GM19025 (cell line): ENCODE measurements around the gene ZFYVE21.

Experiments
- ATAC-seq: cut with Tn5 transposase; IDR thresholded peaks from one replicate; pipeline ENCODE4 v1.9.1; 2021; ENCODE audit warnings: mild to moderate bottlenecking, low read depth, moderate library complexity; ENCODE audit not compliant: unreplicated experiment

Gene ZFYVE21

GRCh38 chr14:103691655-103692054 is 24.0 kb upstream of the ZFYVE21 start:
- ATAC-seq, result peak; percentile 67

GRCh38 chr14:103692159-103692558 is 23.5 kb upstream of the ZFYVE21 start:
- ATAC-seq, result no peak

DNA sequence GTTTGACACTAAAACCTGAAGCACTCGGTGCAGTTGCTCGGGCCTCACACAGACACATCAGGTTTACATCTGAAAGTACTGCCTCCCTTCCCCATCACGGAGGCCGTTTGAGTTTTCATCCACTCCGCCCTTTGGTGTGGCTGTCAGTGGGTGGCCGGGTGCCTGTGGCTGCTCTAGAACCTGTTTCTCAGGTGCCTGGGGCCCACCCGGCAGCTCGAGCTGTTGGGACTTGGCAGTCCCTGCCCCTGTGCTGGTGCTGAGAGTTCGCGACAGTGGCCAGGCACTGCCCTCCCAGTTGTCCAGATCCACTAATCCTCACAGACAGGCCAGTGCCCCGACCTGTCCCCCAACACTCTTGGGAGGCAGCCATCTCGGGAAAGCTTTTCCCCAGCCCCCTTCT is 22.7 kb upstream of the ZFYVE21 start:
- no peak for ATAC-seq

DNA sequence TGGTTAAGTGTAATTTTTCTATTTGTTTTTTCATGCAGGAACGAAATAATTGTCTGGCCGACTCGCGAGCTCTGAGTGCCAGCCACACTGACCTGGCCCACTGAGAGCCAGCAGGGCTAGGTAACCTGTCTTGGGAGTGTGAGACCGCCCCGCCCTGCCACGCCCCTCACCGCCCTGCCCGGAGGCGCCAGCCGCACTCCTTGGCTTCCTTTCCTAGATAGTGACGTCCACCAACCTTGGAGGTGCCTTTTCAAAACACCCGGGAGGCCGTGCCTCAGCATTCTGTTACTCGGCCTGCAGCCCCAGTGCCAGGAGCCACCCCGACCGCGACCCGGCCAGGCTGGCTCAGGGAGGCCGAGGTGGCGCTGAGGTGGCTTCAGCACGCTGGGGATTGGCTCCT is 22.1 kb upstream of the ZFYVE21 start:
- ATAC-seq, result no peak

DNA sequence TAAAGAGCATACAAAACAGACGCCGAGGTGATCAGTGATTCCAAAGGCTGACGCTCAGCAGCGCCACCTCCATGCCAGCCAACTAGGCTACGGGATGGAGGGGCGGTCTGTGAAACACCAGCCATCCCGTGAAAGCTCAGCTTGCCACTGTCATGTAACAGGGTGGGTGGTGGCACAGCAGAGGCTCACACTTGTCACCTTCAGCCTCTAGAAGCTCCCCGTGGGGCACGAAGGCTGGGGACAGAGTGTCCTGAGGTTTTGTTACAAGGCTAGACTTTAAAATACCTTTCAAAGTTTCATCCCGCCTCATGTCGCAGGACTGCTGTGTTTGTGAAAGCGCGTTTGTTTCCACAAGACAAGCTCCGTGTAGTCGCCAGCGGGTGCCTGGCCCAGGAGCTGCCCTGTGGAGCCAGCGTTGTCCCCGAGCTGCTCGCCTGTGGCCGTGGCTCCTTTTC is 21.0 kb upstream of the ZFYVE21 start:
- no peak for ATAC-seq

DNA sequence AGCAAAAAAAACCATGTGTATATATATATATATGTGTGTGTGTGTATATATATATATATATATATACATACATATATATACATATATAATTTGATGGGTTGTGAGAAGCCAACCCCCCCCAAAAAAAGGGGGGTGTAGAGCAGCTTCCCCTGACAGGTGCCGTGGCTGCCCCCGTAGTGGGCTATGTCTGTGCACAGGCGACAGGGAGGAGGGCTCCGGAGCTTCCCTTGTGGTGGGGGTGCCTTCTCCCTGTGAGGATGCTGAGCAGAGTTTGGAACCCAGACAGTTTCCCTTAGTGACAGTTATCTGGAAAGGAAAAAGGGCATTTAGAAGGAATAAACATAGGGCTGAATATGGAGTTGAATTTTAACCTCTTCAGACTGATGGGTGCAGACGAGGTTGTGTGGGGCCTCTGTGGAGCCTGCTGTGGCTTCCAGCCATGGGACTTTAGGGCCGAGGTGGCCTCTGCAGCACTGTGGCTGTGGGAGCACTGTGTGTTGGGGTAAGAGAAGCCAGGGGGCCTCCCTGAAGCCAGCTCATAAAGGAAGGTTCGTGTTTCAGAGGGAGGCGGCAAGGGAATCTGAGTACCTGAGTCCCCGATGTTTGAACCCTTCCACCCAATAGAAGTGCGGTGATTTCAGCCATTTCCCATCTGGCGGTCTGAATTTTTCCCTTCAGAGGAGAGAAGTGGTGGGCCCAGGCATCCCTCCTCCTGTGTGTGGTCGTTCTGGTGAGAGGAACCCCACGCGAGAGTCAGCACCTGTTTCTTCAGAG is 20.1 kb upstream of the ZFYVE21 start:
- ATAC-seq, result no peak

- no peak for ATAC-seq
These were observed 19.6 kb upstream of the ZFYVE21 start for GRCh38 chr14:103696070-103696402.

DNA sequence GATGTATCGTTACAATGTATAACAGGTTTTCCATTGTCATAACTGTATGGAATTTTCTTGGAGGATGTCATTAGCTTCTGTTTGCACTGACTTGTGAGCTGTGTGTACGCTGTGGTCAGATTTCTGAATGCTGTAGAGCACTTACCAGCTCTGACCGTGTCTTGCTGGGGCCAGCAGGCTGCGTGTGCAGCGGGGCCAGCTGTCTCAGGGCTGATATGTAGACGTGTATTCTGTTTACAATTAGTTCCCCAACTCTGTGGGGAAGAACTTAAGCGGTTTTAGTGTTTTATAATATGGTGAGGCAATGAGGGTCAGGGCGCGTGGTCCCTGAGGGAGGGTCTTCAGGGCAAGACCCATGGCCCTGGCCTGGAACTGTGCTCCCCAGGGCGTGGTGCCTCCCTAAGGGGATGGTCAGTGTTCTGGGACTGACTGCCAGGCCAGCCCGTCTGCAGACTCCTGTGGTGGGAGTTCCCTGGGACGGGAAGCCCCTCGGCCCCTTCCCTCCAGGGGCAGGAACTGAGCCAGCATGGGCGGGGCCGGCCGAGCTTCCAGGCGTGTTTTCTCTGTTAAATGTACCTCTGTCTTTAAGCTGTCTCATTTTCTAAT is 19.0 kb upstream of the ZFYVE21 start:
- ATAC-seq, result no peak

DNA sequence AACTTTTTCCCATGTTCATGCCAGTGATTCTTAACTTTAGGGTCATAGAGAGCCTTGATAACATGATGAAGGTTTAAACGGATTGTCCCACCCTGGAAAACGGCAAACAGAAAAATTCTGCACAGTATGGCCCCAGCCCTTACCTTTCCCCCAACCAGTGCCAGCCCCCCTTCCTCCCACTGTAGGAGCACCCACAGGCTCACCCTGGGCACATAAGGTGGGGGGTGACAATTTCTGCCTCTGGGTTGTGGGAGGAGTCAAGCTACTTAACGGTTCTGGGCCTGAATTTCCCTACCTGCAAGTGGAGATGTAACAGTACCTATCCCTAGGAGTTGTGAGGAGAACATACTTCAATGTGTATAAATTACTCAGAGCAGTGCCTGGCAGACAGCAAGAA is 18.4 kb upstream of the ZFYVE21 start:
- no peak for ATAC-seq

DNA sequence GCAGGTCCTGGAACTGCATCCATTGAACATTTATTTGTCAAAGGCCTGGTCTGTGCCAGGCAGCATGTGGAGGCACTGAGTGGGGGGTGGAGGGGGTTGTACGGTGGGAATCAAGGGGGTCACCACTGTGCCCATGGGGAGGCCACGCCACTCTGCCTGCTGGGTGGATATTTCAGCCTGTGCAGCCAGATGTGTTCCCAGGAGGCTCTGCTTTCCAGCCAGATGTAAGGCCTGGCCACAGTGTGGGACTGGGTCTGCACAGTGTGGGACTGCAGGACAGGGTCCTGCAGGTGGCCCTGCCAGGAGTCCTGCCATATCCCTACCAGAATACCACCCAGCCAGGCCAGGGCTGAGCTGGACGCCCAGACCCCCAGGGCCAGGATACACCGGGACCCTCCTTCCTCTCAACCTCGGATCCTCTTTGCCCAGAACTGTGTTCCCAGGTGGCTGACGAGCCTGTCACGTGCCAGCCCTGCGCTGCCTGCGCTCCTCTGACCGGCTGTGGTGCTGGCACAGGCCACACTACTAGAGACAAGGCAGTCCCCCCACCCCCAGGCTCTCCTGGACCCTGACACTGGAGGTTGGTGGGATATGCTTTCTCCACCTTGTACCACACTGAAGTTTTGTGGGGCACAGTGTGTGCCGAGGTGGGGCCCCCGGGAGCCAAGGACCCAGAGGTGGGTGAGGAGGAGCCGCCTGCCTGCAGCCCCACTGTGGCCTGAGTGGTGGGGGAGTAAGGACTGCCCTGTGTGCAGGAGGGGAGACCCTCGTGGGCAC is 17.8 kb upstream of the ZFYVE21 start:
- no peak for ATAC-seq

GRCh38 chr14:103698380-103699260 is 17.0 kb upstream of the ZFYVE21 start:
- ATAC-seq, result no peak

DNA sequence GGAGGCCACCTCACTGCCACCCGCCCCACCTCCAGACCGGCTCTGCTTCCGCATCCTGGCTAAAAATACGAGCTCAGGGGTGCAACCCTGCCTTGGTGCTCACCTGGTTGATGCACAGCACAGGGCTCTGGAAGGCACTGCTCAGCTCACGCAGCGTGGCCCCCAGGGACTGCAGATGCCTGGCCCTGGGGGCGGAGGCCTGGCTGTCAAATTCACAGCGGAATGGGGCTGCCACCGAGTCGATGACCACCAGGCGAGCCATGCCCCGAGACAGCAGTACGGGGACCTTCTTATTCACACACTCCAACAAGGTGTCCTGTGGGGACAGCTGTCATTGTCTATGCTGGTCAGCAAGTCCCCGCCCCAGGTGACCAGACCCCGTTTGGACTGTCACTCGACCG is 16.3 kb upstream of the ZFYVE21 start:
- no peak for ATAC-seq

DNA sequence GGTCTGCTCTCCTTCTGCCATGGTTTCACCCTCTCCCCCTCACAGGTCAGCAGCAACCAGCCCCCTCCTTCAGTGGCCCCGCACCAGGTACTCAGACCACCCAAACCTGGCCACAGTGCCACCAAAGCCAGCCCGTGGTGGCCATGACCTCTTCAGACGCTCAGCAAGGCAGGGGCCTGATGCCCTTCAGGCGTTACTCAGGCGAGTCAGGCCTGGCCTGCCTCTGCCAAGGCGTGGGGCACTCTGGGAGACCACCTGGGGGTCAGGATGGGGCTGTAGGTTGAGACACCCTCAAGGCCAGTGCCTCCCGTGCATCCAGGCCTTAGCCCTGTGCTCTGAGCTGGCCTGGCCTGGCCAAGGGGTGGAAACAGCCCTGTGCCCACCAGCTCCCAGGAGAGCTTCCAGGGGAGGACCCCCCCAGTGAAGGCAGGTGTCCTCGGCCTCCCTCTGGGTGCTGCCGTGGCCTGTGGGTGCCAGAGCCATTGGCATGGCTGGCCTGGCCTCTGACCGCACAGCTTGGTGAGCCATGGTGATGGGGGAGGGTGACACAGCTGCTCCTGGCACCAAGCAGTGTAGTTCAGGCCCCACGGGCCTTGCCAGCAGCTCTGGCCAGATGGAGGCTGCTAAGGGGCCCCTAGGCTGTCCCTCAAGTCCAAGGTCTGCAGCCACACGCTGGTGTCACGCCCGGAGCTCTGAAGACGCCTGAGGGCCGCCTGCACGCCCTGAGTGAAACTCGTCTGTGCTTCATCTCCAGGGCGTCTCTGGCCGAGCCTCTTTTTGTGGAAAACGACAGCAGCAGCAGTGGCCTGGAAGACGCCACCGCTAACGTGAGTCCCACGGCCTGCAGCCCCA is 15.5 kb upstream of the ZFYVE21 start:
- no peak for ATAC-seq

- ATAC-seq, result no peak
These were observed 14.7 kb upstream of the ZFYVE21 start for GRCh38 chr14:103700753-103701490.

GRCh38 chr14:103702095-103702494 is 13.5 kb upstream of the ZFYVE21 start:
- no peak for ATAC-seq

GRCh38 chr14:103702497-103703432 is 12.8 kb upstream of the ZFYVE21 start:
- ATAC-seq, result no peak

GRCh38 chr14:103703433-103704385 is 11.9 kb upstream of the ZFYVE21 start:
- no peak for ATAC-seq
